Measurements from ENCODE around the gene UQCR11. TPM values are rescaled to one million over a fixed set of nuclear protein-coding genes. Genes with fewer than 3 reads are reported as not detected.

UQCR11 gene
- total RNA-seq, 1 donor from 2014 or later, result 136 TPM

DNA sequence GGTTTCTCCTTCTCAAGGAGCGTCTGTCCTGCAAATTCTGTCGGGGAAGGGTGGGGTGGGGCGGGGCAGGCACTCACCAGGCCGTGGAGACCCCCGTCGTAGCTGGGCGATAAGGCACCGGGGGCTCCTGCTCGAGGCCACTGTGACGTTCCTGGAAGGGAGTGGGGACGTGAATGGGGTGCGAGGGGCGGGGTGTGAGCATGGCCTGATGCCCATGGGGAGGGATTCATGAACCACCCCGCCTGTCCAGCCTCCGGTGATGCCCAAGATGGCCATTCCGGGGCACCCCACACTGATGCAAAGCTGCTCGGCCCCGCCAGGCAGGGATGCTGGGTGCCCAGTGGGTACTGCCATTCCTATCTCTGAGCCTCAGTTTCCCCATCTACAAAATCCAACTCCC, 14.4 kb upstream of the UQCR11 start:
- intact Hi-C loops (cut with DNase I), result no loop called here
- no peak for DNase-seq (ENCODE audit: low spot score)

DNA sequence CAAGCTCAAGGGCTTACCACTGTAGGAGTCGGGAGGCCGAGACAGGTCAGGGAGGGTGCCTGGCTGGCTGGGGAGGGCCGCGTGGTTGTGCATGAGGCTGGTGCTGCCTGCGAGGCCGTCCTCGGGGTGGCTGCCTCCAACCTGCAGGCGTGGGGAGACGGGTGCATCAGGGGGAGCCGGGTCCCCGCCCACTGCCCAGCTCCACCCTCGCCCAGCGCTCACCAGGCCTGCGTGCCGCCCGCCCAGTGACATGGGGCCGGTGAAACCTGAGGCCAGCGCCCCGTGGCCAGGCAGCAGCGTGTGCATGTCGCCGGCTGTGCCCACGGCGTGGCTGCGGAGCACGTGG, 13.8 kb upstream of the UQCR11 start:
- ATAC-seq (no peak), DNase-seq (ENCODE audit: low spot score) (no peak)
- intact Hi-C loops (cut with DNase I), result no loop called here

More for the DNA sequence above, 14.4 kb upstream of the UQCR11 start:
- ATAC-seq, result no peak

DNA sequence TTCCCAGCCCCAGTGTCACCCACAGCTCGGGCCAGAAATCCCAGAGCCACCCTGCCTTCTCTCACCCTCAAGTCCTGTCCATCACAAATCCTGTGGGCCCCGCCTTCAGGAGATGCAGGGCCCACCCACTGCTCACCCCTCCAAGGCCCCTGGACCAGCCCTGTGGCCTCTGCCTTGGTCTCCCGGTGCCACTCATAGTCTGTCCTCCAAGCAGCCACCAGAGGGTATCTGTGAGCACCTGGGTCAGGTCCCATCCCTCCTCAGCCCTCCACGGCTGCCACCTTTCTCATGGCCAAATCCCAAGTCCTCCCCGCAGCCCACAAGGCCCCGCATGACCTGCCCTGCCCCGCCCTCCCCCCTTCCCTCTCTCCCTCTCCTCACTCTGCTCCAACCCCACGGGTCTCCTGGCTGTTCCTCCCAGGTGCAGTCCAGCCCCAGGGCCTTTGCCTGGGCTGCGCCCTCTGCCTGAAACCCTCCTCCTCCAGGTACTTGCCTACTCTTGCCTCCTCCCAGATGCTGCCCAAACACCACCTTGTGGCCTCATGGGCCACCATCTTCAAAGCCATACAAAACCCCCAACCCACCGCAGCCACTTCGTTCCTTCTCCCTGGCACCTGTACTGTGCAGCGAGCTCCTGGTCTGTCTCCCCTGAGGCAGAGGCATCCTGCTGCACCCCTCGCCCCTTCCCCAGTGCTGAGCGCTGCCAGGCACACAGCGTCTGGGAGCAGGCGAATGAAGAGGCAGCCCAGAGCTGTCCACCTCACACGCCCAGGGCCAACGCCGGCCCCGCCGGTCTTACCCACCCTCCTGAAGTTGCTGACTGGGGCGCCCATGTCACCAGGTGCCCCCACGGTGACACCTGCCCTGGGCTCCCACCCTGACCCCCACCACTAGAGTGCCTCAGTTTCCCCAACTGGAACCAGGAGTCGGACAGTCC, 13.2 kb upstream of the UQCR11 start:
- ATAC-seq, result no peak
- DNase-seq (ENCODE audit: low spot score), result no peak
- intact Hi-C loops (cut with DNase I), result no loop called here

DNA sequence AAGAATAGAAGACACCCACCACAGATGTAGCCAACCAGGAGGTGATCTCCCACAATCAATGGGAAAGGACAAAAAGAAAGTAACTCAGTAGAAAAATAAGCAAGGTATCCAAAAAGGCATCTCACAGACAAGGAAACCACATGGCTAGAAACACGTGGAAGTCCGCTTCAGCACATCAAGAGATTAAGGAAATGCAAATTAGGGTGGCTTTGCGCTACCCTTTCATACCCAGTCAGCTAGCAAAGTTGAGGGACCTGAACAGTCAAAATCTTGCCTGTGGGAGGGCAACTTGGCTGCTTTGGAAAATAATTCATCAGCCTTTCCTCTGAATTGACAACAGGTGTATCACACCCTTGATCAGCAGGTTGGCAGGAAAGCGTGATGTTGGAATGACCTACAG, 11.6 kb upstream of the UQCR11 start:
- ATAC-seq (no peak), DNase-seq (ENCODE audit: low spot score) (no peak)
- intact Hi-C loops (cut with DNase I), result no loop called here

DNA sequence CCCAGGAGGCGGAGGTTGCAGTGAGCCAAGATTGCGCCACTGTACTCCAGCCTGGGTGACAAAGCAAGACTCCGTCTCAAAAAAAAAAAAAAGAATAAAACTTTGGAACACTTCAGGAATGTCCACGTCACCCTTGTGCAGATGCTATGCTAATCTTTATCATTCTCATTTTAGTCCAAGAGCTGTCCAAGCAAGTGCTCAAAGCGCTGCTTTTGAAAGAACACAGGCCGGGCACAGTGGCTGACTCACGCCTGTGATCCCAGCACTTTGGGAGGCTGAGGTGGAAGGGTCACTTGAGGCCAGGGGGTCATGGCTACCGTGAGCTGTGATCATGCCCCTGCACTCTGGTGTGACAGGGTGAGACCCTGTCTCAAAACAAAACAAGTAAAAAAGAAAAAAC, 11.1 kb upstream of the UQCR11 start:
- DNase-seq (ENCODE audit: low spot score) (no peak), ATAC-seq (no peak)
- intact Hi-C loops (cut with DNase I), result no loop called here

DNA sequence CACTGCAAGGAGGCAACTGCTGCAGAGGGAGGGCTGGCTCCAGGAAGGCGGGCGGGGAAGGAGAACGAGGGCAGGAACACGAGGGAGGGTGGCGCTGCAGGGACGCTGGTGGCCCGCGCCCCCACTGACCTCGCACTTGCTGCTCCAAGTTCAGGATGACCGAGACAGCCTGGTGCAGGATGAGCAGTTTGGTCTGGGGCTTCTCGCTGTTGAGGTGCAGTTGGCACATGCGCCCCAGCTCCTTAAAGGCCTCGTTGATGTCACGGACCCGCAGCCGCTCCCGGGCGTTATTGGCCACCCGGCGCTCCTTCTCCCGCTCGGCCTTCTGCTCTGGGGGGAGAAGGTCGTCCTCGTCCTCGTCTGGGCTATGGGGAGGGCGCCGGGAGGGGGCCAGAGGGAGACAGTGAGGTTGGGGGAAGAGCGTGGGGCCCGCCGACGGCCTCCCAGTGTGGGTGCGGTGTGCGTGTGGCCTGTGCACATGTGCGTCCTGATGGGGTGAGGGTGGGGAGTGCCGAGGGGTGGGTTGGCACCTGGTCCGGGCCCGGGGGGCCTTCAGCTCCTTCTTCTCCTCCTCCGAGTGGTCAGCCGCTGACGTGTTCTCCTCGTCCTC, 10.0 kb upstream of the UQCR11 start:
- ATAC-seq, result no peak
- DNase-seq (ENCODE audit: low spot score), result no peak
- intact Hi-C loops (cut with DNase I), result no loop called here

DNA sequence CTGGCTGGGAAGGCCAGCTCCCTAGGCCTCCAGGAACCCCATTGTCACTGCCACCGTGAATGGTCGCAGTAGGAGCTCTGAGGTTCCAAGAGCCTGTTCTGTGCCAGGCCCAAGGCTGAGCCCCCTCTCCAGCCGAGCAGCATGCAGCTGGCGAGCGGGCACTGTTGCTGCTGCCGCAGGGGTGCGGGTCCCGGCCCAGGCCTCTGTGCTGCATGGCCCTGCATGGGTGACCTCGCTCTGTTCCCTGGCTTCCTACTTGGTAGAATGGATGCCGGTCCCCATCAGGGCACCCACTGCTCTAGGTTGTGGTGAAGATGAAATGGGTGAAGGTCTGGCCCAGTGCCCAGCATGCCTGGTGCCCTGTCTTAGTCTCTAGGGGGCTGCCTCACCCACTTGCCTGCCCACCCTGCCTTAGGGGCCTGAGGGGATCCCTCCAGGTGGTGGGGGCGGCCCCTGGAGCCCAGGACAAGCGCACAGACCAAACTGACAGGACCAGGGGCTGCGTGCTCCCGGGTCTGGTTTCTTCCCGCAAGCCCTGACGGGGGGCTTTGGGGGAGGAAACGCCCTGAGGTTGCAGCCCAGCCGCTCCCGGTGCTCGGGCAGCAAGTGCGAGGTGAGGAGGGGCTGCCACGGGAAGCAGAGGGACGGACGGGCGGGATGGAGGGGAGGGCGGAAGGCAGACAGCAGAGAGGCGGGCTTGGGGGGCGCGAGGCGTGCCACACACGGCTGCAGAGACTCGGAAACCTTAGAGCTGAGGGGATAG, 8.7 kb upstream of the UQCR11 start:
- DNase-seq (ENCODE audit: low spot score) (no peak), ATAC-seq (no peak)
- intact Hi-C loops (cut with DNase I), result no loop called here

DNA sequence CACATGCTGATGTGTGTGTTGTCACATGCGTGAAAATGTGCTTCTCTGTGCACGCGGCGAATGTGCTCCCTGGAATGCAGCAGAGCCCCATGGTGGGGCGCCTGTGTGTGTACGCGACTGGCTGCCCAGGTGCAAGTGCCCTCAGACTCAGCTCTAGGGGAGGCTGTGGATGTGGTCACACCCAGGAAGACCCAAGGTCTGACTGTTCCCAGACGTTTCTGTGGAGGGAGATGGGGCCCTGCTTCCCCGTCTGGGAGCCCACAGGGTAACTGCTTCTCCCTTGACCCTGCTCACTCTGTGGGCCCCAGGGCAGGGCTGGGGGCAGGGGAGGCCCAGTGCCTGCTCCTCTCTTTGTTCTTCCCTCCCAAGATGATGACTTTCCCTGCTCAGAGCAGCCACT, 7.9 kb upstream of the UQCR11 start:
- DNase-seq (ENCODE audit: low spot score) (no peak), ATAC-seq (no peak)
- intact Hi-C loops (cut with DNase I), result no loop called here

DNA sequence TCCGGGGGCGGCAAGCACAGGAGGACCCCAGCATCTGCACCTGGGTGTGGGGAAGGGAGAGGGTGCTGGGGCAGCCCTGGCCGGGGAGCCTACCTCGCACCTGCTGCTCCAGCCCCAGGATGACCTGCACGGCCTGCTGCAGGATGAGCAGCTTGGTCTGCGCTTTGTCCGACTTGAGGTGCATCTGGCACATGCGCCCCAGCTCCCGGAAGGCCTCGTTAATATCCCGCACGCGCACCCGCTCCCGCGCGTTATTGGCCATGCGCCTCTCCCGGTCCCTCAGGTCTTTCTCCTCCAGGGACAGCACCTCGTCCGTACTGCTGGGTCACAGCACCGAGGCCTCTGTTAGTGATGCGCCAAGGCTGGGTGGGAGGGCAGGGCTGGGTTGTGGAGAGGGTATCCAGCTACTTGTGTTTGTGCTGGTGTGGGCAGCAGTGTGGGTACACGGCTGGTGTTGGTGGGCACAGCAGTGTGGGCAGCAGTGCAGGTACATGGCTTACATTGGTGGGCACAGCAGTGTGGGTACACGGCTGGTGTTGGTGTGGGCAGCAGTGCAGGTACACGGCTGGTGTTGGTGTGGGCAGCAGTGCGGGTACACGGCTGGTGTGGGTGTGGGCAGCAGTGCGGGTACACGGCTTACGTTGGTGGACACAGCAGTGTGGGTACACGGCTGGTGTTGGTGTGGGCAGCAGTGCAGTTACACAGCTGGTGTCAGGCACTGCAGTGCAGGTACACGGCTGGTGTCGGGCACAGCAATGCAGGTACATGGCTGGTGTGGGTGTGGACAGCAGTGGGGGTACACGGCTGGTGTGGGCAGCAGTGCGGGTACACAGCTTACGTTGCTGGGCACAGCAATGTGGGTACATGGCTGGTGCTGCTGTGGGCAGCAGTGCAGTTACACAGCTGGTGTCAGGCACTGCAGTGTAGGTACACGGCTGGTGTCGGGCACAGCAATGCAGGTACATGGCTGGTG, 7.1 kb upstream of the UQCR11 start:
- no peak for ATAC-seq
- intact Hi-C loops (cut with DNase I), result no loop called here
- no peak for DNase-seq (ENCODE audit: low spot score)

DNA sequence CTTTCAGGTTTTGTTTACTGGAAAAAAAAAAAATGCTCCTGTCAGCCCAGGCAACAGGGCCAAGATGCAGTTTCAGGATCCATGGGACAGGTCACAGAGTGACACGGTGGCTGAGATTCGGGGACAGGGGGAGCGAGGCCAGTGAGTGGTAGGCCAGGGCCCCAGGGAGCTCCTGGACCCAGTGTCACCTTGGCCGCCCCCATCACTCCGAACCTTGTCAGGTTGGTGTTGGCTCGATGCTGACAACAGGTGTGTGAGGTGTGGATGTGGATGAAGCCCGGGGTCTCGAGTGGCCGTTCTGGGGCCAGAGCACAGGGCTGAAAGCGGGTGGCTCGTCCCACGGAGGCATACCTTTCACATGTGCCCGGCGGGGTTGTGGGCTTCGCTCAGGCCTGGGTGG, 6.1 kb upstream of the UQCR11 start:
- intact Hi-C loops (cut with DNase I), result no loop called here

DNA sequence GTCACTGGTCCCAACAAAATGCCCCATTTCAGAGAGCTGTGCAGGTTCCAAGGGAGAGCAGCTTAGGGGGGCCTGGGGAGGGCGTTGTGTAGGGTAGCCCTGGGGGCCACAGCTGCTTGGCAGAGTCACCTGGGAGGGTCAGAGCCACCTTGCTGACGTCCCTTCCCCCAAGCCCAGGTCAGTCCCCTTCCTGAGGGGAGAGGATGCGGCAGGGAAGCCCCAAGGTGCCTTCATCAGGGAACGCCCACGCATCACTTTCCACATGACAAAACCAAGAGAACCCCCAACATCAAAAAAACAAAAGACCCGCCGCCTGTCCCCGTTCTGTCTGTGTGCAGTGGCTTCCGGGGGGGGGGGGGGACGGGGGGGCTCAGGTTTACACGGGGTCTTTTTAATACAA, 5.3 kb upstream of the UQCR11 start:
- DNase-seq (ENCODE audit: low spot score), result no peak
- no peak for ATAC-seq
- intact Hi-C loops (cut with DNase I), result no loop called here

More for the DNA sequence above, 6.1 kb upstream of the UQCR11 start:
- ATAC-seq (no peak), DNase-seq (ENCODE audit: low spot score) (no peak)

DNA sequence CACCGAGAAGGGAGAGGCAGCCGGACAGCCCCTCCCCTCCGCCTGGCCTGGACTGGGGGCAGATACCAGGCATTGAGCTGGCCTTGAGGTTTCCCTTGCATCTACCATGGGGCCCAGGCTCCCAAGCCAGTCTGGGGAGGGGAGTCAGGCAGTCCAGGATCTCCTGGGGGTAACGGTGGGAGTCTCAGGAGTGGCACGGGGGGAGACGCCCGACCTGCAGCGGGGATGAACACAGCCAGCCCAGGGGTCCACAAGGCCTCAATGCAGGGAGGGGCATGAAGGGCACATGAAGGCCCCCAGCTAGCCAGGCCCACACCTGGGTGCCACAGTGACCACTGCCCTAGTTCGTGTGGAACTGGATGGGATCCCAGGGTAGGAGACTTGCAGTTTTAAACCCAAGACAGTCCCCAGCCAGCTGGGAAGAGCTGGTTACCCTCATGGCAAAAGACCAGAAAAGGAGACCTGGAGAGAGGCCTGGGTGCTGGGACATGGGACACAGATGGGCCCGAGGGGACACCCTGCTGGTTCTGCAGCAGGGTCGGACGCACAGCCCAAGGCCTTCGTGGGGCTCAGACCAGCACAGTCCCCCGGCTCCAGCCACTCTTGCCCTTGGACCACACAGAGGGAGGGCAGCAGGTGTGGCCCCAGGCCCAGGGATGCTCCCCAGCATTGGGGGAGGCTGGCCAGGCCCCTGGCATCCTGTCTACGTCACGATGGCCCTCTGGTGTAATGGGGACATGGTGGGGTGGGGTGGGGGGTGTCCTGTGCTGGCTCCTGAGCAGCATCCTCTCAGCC, 4.6 kb upstream of the UQCR11 start:
- ATAC-seq, result no peak
- intact Hi-C loops (cut with DNase I), result loop anchor here (5.0 kb wide), 1 partner anchor 42 kb away; the partner anchor contains the start of gene TCF3
- no peak for DNase-seq (ENCODE audit: low spot score)

DNA sequence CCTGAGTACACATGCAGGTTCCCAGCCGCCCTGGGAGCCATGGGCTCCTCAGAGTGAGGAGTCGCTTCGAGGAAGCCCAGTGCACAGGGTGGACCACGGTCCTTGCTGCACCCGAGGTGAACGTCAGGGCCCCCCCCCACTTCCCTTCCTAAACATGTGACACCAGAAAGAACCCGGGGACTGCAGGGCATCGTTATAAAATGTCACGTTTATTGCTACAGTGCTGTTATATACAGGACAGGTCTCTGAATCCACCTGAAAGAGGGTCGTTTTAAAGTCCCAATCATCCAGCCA, 3.8 kb upstream of the UQCR11 start:
- intact Hi-C loops (cut with DNase I), result loop anchor here (5.0 kb wide), 1 partner anchor 43 kb away; the partner anchor contains the start of gene TCF3
- ATAC-seq (no peak), DNase-seq (ENCODE audit: low spot score) (no peak)

DNA sequence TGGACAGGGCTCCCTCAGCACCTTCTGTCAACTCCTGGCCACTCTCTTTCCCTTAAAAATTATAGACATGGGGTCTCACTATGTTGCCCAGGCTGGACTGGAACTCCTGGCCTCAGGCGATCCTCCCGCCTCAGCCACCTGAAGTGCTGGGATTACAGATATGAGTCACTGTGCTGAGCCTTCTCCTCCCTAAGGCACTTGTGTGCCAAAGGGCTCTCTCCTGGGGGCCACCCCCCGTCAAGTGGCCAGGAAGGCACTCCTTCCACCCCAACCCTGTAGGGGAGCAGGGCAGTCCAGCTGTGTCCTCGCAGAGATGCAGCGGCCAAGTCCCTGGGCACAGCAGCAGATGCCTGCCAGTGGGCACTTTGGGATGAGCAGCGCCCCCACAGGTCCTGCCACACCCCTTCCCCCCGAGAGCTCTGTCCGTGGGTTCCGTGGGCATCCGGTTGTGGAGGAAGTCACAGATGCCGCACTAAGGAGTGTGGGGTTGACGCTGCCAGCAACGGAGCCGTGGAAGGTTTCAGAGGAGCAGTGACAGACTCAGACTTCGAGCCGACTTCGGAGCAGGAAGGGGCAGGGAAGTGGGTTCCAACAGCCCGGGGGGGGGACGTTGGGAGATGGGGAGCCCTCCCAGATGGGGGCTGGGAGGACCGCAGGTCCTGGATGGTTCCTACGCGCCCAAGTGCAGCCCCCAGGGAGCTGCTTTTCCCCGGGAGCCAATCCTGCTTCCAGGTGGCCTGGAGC, 3.3 kb upstream of the UQCR11 start:
- ATAC-seq, result no peak
- intact Hi-C loops (cut with DNase I), result loop anchor here (5.0 kb wide), 1 partner anchor 44 kb away; the partner anchor contains the start of gene TCF3
- DNase-seq (ENCODE audit: low spot score), result no peak

DNA sequence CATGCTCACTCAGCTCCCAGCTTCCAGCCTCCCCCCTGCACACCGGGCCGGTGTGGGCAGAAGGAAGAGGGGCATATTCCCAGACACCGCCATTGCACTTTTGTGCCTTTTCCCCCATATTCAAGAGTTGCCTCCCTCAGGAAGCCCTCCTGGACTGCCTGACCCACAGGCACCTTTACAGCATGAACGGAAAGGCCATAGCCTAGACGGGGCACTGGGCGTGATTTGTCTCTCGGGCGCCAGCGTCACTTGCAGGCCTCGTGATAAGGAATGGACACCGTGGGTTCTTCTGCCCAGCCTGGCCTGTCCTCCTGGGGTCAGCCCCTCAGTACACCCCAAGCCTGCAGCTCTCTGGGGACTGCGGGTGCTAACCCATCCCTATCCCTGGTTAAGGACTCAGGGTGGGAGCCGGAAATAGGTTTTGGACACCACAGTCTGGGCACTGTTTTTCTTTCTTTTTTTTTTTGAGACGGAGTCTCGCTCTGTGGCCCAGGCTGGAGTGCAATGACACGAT, 933 bp upstream of the UQCR11 start:
- ATAC-seq (no peak), DNase-seq (ENCODE audit: low spot score) (no peak)
- intact Hi-C loops (cut with DNase I), result loop anchor here (5.0 kb wide), 1 partner anchor 46 kb away; the partner anchor contains the start of gene TCF3

DNA sequence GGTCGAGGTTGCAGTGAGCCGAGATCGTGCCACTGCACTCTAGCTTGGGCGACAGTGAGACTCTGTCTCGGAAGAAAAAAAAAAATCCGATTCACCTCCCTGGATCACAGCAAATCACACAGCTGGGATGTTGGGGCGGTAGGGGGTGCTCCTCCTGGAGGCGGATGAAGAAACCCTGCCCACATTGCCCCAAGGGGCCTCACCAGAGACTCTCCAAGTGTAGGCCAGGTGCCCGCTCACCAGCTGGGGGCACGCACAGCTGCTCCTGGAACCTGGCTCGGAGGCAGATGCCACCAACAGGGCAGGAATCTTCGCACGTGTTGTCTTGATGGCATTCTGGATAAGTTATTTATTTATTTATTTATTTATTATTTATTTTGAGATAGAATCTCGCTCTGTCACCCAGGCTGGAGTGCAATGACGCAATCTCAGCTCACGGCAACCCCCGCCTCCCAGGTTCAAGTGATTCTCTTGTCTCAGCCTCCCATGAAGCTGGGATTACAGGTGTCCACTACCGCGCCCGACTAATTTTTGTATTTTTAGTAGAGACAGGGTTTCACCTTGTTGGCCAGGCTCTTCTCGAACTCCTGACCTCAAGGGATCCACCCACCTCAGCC, 3.1 kb downstream of the UQCR11 start:
- ATAC-seq (no peak), DNase-seq (ENCODE audit: low spot score) (no peak)
- intact Hi-C loops (cut with DNase I), result no loop called here

DNA sequence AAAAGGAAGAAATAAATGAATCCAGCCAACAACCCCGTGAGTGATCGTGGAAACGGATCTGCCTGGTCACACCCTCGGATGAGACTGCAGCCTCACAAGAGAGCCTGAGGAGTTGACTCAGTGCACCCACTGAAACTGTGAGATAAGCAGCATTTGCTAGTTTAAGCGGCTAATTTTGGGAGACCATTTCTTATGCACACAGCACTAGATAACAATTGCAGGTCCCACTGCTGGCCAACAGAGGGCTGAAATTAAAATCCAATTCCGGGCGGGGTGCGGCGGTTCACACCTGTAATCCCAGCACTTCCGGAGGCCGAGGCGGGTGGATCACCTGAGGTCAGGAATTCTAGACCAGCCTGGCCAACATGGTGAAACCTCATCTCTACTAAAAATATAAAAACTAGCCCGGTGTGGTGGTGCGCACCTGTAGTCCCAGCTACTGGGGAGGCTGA, 3.6 kb downstream of the UQCR11 start:
- intact Hi-C loops (cut with DNase I), result no loop called here
- DNase-seq (ENCODE audit: low spot score) (no peak), ATAC-seq (no peak)

Data from sciatic nerve (tissue), 2 donors.